DND-41 (cell line): ENCODE data around the gene HERC6.
"Not testable (repeated sequence)": the region's sequence is repeated elsewhere in the genome, so short reads cannot be mapped to it uniquely, and the experiment has no call there.

Experiments used
- ATAC-seq: fragments of 200-7000 bp; cut with Tn5 transposase; 3 replicates; pipeline ENCODE4 v1.9.1; 2021; ENCODE audit warnings: low read depth; ENCODE audit not compliant: insufficient read depth
- DNase-seq: peaks from one replicate; pipeline ENCODE4 v3.0.0-alpha.2; 2020
- H2AFZ ChIP-seq: 2 replicates; pipeline ENCODE4 v1.6.0; 2012; ENCODE audit warnings: low read depth, low read length
- H3K27ac ChIP-seq: 2 replicates; pipeline ENCODE4 v1.5.1; 2012; ENCODE audit warnings: low read length, inconsistent platforms
- H3K27me3 ChIP-seq: fragments of 200-600 bp; sonication (generic); 2 replicates; pipeline ENCODE4 v1.6.0; 2012; ENCODE audit warnings: low read length, mild to moderate bottlenecking, inconsistent platforms; ENCODE audit not compliant: insufficient read depth, poor library complexity
- H3K36me3 ChIP-seq: 2 replicates; pipeline ENCODE4 v1.5.1; 2012; ENCODE audit warnings: low read length, inconsistent platforms; ENCODE audit not compliant: insufficient read depth
- H3K4me1 ChIP-seq: 2 replicates; pipeline ENCODE4 v1.5.1; 2012; ENCODE audit warnings: mild to moderate bottlenecking, low read length; ENCODE audit not compliant: insufficient read depth
- H3K4me2 ChIP-seq: 2 replicates; pipeline ENCODE4 v1.6.0; 2012; ENCODE audit warnings: mild to moderate bottlenecking, moderate library complexity, low read length, inconsistent platforms; ENCODE audit not compliant: insufficient read depth
- H3K4me3 ChIP-seq, 2 experiments: fragments of 200-600 bp in 1 of 2; shearing (Covaris generic) in 1 of 2; 2 replicates each; pipeline ENCODE4 v1.5.1; 2012 to 2016; ENCODE audit warnings: inconsistent platforms in 2 of 2, low read length in 2 of 2, mild to moderate bottlenecking in 2 of 2, low read depth in 1 of 2, moderate library complexity in 1 of 2
- H3K79me2 ChIP-seq: 2 replicates; pipeline ENCODE4 v1.6.0; 2012; ENCODE audit warnings: low read length, inconsistent platforms; ENCODE audit not compliant: insufficient read depth
- H3K9ac ChIP-seq: 2 replicates; pipeline ENCODE4 v1.6.0; 2012; ENCODE audit warnings: low read depth, mild to moderate bottlenecking, inconsistent platforms, low read length, moderate library complexity
- H3K9me3 ChIP-seq: 2 replicates; pipeline ENCODE4 v1.5.1; 2012; ENCODE audit warnings: low read length, moderate library complexity, mild to moderate bottlenecking, inconsistent platforms; ENCODE audit not compliant: insufficient read depth, severe bottlenecking
- H4K20me1 ChIP-seq: 2 replicates; pipeline ENCODE4 v1.6.0; 2012; ENCODE audit warnings: low read length; ENCODE audit not compliant: insufficient read depth
- EZH2 ChIP-seq: IDR thresholded peaks from 3 replicates; pipeline ENCODE4 v1.6.1; 2012; ENCODE audit warnings: borderline replicate concordance, low read depth, mild to moderate bottlenecking, moderate library complexity, low read length, inconsistent platforms; ENCODE audit not compliant: severe bottlenecking
- TF ChIP-seq, protein P1 (sequence below): IDR thresholded peaks from 2 replicates; pipeline ENCODE4 v1.5.1; 2012; ENCODE audit warnings: borderline replicate concordance, low read length, moderate library complexity, mild to moderate bottlenecking; ENCODE audit not compliant: poor library complexity, severe bottlenecking; ENCODE audit errors: extremely low read depth

The HERC6 gene

DNA sequence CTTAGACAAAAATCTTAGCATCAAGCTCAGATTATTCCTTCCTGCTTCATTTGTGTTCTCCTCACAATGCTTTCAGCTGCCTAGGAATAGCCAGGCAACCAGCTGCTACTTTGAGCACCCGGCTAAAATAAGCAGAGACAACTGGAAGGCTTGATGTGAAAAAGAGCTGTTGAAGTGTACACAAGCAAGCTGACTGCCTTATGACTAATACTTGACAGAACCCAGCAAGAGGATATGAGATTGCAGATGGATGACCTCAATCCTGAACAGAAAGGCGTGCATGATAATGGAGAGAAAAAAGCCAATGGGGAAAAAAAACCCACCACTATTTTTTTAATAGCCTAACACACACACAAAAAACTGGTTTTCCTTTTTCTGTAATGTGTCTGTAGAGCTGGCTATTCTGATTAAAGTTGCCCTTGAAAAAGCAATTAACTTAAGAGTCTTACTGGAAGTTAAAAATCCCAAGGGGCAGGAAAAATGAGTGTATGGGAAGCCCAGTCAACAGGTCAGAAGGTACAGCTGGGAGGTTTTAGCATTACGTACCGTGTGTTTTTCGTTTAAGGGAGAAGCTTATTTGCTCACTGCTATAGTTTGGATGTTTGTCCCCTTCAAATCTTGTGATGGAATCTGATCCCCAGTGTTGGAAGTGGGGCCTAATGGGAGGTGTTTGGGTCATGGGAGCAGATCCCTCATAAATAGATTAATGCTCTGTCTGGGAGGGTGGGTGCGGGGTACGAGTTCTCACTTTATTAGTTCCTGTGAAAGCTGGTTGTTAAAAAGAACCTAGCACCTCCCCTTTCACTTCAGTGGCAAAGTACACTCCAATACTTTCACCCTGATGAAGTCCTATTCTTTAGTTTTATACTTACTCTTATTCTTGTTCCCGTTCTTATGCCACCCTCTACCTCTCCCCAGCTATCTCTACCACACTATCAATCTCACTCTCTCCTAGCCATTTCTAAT is 37.1 kb upstream of the HERC6 start:
- Histone ChIP-seq H3K27me3 (no peaks in the 10 kb centered on the region), H3K4me3 (no peak overlapping the region), H4K20me1 (no peaks in the 10 kb centered on the region), H3K79me2 (no peaks in the 10 kb centered on the region), H2AFZ (no peak overlapping the region), H3K9ac (no peak overlapping the region), H3K4me1 (no peaks in the 10 kb centered on the region), H3K27ac (no peak overlapping the region), H3K9me3 (no peaks in the 10 kb centered on the region), H3K4me2 (no peak overlapping the region), H3K36me3 (no peaks in the 10 kb centered on the region)
- ATAC-seq = no peak
- DNase-seq = no peak
- TF ChIP-seq EZH2 = no peak
- TF ChIP-seq, protein P1, sequence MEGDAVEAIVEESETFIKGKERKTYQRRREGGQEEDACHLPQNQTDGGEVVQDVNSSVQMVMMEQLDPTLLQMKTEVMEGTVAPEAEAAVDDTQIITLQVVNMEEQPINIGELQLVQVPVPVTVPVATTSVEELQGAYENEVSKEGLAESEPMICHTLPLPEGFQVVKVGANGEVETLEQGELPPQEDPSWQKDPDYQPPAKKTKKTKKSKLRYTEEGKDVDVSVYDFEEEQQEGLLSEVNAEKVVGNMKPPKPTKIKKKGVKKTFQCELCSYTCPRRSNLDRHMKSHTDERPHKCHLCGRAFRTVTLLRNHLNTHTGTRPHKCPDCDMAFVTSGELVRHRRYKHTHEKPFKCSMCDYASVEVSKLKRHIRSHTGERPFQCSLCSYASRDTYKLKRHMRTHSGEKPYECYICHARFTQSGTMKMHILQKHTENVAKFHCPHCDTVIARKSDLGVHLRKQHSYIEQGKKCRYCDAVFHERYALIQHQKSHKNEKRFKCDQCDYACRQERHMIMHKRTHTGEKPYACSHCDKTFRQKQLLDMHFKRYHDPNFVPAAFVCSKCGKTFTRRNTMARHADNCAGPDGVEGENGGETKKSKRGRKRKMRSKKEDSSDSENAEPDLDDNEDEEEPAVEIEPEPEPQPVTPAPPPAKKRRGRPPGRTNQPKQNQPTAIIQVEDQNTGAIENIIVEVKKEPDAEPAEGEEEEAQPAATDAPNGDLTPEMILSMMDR = no peak

- not testable (repeated sequence) for DNase-seq, ATAC-seq, H3K4me1 ChIP-seq, H3K36me3 ChIP-seq, H4K20me1 ChIP-seq, H3K27me3 ChIP-seq, H3K4me2 ChIP-seq, H3K9me3 ChIP-seq, H3K4me3 ChIP-seq, H3K79me2 ChIP-seq, H2AFZ ChIP-seq, H3K27ac ChIP-seq, H3K9ac ChIP-seq
Measured at GRCh38 chr4:88346902-88347301, 31.8 kb upstream of the HERC6 start.

GRCh38 chr4:88348761-88349160 is 29.9 kb upstream of the HERC6 start:
- DNase-seq, H4K20me1 ChIP-seq, H3K36me3 ChIP-seq, H2AFZ ChIP-seq, H3K4me1 ChIP-seq, H3K9ac ChIP-seq, H3K27ac ChIP-seq, H3K79me2 ChIP-seq, H3K9me3 ChIP-seq, H3K27me3 ChIP-seq, ATAC-seq, H3K4me3 ChIP-seq, H3K4me2 ChIP-seq: not testable (repeated sequence)

GRCh38 chr4:88350786-88351185 is 27.9 kb upstream of the HERC6 start:
- no peak overlapping the region for H2AFZ ChIP-seq
- H3K27me3 ChIP-seq = no peaks in the 10 kb centered on the region
- peaks cover 8% of the 10 kb centered on the region for H3K9me3 ChIP-seq
- DNase-seq (no peak), ATAC-seq (no peak)
- TF ChIP-seq EZH2 = no peak
- TF ChIP-seq, protein P1 = no peak
- no peaks in the 10 kb centered on the region for H3K79me2 ChIP-seq
- H3K4me3 ChIP-seq = no peak overlapping the region
- H3K36me3 ChIP-seq = no peaks in the 10 kb centered on the region
- H3K4me1 ChIP-seq = no peaks in the 10 kb centered on the region
- no peak overlapping the region for H3K4me2 ChIP-seq
- H3K9ac ChIP-seq = no peak overlapping the region
- no peak overlapping the region for H3K27ac ChIP-seq
- H4K20me1 ChIP-seq = no peaks in the 10 kb centered on the region
